Measurements from ENCODE around the gene CLCN2.

CLCN2 gene

DNA sequence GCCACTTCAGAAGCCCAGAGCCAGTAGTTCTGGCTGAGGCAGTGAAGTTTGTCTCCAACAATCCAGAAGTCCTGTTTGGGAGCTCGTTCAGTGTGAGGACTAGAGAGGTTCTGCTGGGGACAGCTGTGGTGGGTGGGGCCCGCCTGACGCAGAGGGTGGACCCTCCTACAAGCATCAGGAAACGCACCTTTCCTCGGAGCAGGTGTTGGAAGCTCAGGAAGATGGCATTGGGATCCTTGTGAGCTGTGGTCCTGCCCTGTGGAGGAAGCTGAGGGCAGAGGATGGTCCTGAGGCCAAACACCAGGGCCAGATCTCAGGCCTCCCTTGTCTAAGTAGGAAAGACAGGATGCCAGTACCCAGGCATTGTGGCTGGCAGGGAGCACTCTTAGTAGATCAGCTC, 11.5 kb upstream of the CLCN2 start:
- Histone ChIP-seq H4K20me1 (peaks cover 29% of the 10 kb centered on the region), H3K27ac (no peak overlapping the region), H3K4me1 (peaks cover 7% of the 10 kb centered on the region; the same call in 1 of the 2 replicates), H3K27me3 (peaks cover 10% of the 10 kb centered on the region), H3K4me3 (no peak overlapping the region), H3K9ac (no peak overlapping the region), H3K9me3 (no peaks in the 10 kb centered on the region), H3K4me2 (no peak overlapping the region), H3K36me3 (peaks cover 26% of the 10 kb centered on the region)
- TF ChIP-seq Cebpa-rat (IDR thresholded peaks at IDR 0.05), result no peak

DNA sequence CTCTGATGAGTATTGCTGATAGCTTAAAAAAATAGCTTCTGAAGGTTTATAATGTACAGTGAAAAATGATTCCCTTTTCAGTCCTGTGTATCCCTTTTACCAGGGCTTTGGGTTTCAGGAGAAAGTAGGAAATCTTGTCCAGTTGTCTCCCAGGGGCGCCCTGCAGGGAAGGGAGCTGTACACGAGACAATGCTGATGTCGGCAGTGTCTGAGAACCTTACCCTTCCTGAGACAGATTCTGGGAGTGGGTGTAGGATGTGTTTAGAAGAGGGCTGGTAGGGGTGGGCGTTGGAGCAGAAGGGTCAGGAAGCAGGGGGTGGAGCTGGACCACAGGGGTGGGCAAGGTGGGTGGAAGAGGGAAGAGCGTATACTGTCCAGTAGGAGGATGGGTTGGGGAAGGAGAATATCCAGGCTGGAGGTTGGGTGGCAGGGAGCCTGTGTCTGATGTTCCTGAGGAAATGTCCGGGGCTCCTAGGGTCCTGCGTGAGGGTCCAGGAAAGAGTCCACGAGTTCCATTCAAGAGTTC, 11.0 kb upstream of the CLCN2 start:
- no peak overlapping the region for H3K4me3 ChIP-seq
- H4K20me1 ChIP-seq, result peaks cover 32% of the 10 kb centered on the region
- H3K27ac ChIP-seq, result no peak overlapping the region
- peaks cover 4% of the 10 kb centered on the region for H3K27me3 ChIP-seq
- H3K4me1 ChIP-seq, result peaks cover 2% of the 10 kb centered on the region; the same call in 1 of the 2 replicates
- H3K9me3 ChIP-seq, result no peaks in the 10 kb centered on the region
- no peak for TF ChIP-seq Cebpa-rat (IDR thresholded peaks at IDR 0.05)
- H3K36me3 ChIP-seq, result peaks cover 31% of the 10 kb centered on the region
- H3K4me2 ChIP-seq, result no peak overlapping the region
- H3K9ac ChIP-seq, result no peak overlapping the region

DNA sequence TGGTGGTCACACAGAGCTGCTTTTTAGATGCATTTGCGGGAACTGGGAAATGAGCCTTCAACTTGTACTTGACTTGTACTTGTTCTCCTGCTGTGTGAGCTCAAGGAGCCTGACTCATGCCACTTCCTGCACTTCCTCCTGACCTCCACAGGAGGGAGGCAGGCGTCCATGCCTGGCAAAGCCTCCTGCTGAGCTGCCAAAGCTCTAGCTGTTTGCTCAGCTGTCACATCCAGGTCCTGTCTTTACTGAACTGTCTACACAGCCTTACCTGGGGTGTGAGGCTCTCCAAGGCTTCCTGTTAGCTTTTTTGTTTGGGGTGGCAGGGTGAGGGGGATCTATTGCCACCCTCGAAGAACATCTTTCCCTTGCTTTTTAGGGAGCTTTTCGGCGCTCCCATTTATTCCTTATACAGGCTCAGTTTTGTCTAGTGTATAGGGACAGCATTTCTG, 10.2 kb upstream of the CLCN2 start:
- Histone ChIP-seq H3K4me2 (no peak overlapping the region), H4K20me1 (peaks cover 40% of the 10 kb centered on the region), H3K36me3 (peaks cover 39% of the 10 kb centered on the region), H3K9me3 (no peaks in the 10 kb centered on the region), H3K4me1 (no peaks in the 10 kb centered on the region), H3K4me3 (no peak overlapping the region), H3K9ac (no peak overlapping the region), H3K27ac (no peak overlapping the region), H3K27me3 (peaks cover 3% of the 10 kb centered on the region; the same call in 1 of the 2 replicates)
- TF ChIP-seq Cebpa-rat (IDR thresholded peaks at IDR 0.05), result no peak

DNA sequence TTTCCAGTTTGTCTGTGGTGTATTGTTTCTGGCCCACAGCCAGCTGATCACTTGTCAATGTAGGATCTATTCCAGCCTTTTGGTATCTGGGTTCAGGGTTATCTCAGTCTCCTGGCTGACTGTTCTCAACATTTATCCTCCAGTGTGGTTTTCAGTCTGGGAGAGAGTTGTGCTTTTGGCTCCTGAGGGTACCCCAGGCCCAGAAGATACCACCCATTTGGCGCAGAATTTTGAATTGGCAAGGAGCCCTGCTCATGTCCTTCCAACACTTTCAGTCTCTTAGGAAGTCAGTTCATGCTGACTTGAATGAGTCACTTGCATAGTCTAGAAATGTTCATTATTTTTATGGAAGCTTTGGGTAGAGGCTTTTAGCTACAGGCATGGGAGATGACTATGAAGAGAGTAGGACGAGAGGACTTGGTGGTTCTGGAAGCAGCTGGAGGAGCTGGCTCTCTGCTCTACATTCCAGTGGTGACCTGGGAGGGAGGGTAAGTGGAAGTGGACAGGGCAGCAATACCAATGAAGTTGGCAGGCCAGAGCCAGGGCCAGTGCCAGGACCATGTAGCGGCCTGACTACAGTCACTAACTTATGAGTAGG, 7.3 kb upstream of the CLCN2 start:
- Histone ChIP-seq H3K4me1 (peaks cover 18% of the 10 kb centered on the region), H3K27me3 (peaks cover 3% of the 10 kb centered on the region; the same call in 1 of the 2 replicates), H3K4me2 (no peak overlapping the region), H4K20me1 (peaks cover 58% of the 10 kb centered on the region), H3K9me3 (no peaks in the 10 kb centered on the region), H3K4me3 (no peak overlapping the region), H3K27ac (no peak overlapping the region), H3K9ac (peak overlapping the region; percentile 18; the same call in 1 of the 2 replicates), H3K36me3 (peaks cover 59% of the 10 kb centered on the region)
- no peak for TF ChIP-seq Cebpa-rat (IDR thresholded peaks at IDR 0.05)

DNA sequence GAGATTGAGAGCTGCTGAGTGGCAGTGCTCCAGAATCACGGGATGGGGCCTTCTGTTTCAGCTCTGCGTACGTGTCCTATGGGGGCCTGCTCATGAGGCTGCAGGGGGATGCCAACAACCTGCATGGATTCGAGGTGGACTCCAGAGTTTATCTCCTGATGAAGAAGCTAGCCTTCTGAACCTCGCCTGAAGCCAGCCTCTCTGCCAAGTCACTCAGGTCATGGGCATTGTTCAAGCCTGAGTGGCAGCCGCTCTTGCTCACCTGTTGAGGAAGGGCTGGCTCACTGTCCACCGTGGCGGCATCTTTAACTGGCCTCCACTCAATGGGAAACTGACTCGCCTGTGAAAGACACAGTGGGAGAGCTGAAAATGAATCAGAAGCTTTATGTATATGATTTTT, 6.7 kb upstream of the CLCN2 start:
- H3K27ac ChIP-seq, result no peak overlapping the region
- no peak for TF ChIP-seq Cebpa-rat (IDR thresholded peaks at IDR 0.05)
- H3K4me3 ChIP-seq, result no peak overlapping the region
- no peak overlapping the region for H3K4me2 ChIP-seq
- peaks cover 59% of the 10 kb centered on the region for H3K36me3 ChIP-seq
- peaks cover 18% of the 10 kb centered on the region for H3K4me1 ChIP-seq
- no peak overlapping the region for H3K9ac ChIP-seq
- H4K20me1 ChIP-seq, result peaks cover 58% of the 10 kb centered on the region
- H3K9me3 ChIP-seq, result no peaks in the 10 kb centered on the region
- H3K27me3 ChIP-seq, result no peaks in the 10 kb centered on the region

DNA sequence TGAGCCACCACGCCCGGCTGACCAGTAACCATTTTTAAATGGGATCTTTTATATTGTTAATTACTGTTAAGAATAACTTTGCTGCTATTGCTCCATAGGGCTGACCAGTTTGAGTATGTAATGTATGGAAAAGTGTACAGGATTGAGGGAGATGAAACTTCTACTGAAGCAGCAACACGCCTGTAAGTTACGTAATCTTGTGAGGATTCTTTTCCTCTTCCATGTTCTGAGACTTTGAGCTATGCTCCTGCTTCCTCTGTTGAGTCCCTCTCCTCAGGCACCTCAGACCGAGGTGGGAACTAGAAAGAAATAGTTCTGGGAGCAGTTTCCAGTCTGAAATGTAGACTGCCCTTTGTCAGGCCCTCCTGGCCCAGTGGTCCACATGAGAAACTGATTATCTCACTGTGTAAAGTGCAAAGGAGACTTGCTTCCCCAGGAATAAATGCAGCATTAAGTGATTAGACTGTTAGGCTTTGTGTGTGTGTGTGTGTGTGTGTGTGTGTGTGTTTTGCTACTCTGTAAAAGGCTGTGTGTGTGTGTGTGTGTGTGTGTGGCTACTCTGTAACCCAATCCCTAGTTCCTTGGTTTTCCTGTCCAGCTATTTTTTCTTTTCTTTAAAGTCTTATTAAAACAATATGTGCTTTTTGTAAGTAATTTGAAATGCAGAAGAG, 5.3 kb upstream of the CLCN2 start:
- peak; percentile 51; the same call in 1 of the 2 replicates for TF ChIP-seq Cebpa-rat (IDR thresholded peaks at IDR 0.05)
- no peaks in the 10 kb centered on the region for H3K9me3 ChIP-seq
- H3K9ac ChIP-seq, result no peak overlapping the region
- H3K4me1 ChIP-seq, result peaks cover 18% of the 10 kb centered on the region
- peaks cover 59% of the 10 kb centered on the region for H3K36me3 ChIP-seq
- no peak overlapping the region for H3K27ac ChIP-seq
- no peak overlapping the region for H3K4me3 ChIP-seq
- H4K20me1 ChIP-seq, result peaks cover 58% of the 10 kb centered on the region
- no peaks in the 10 kb centered on the region for H3K27me3 ChIP-seq
- no peak overlapping the region for H3K4me2 ChIP-seq

DNA sequence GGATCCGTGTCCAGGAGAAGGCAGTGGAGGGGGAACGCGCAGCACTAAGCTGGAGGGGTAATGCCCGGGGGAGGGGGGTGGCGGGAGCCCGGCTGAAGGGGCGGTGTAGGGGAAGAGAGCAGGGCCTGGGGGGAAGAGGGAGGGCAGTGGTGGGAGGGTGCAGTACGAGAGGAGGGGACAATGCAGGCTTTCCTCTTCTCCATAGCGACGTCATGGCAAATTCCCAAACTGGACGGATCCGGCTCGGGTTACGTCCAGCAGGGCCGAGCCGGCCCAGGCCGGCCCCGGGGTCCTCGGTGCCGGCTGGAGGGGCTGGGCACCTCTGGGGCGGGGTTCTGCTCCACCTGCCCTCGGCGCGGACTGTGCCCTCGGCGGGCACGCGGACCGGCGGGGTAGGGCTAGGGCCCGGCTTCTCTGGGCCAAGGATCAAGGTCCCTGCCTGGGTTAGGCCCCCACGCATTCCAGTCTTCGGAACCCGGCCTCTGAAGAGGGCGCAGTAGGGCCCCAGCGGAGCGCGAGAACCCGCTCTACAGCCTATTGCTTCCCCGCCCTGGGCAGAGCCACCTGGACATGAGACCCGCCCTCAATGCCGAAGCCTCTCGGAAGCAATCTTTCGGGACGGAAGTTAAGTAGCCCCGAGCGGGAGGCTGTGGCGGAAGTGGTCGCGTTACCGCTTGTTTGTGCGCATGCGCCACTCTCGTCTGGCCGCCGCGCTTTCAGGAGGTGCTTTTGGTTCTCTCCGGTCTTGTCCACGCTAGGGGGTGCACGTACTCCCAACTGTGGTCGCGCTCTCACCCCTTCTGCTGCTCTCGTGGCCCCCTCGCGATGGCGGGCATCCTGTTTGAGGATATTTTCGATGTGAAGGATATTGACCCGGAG, 1.5 kb upstream of the CLCN2 start:
- Histone ChIP-seq H3K27ac (peak overlapping the region; percentile 92), H3K4me1 (peaks cover 31% of the 10 kb centered on the region)
- TF ChIP-seq Cebpa-rat (IDR thresholded peaks at IDR 0.05), result no peak

DNA sequence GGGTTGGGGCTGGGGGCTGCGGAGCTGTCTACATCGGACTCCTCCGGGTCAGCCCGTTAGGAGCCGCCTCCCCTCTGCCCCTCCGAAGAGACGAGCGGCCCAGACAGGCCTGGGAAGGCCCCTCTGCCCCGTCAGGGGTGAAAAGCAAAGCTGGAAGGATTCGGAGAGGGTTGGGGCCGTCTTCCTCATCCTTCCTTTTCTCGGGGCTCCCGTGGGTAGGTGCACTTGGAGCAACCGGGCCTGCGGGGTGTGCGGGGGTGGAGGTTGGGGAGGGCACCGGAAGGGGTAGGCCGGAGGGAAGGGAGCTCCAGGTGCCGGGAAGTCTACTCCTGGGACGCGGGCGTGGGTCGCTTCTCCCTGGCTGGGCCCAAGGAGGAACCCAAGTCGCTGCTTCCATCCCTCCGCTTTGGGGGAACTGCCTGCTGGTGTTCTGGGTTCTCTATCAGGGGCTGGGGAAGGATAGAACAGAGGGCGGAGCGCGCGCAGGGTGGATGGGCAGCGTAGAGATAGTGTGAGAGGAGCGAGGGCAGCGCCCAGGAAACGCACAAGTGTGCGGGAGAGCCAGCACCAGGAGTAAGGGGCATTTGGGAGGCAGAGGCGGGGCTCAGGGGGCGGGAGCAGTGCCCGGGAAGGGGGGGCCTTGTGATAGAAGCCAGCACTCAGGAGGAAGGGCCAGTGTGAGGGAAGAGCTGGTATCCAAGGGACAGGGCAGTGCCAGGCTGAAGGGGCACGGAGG, 695 bp upstream of the CLCN2 start:
- TF ChIP-seq Cebpa-rat (IDR thresholded peaks at IDR 0.05), result no peak
- H3K27ac ChIP-seq, result peak overlapping the region; percentile 92

More for the DNA sequence above, 1.5 kb upstream of the CLCN2 start:
- peak overlapping the region; percentile 94 for H3K4me2 ChIP-seq
- H4K20me1 ChIP-seq, result peaks cover 36% of the 10 kb centered on the region
- no peaks in the 10 kb centered on the region for H3K27me3 ChIP-seq
- no peaks in the 10 kb centered on the region for H3K9me3 ChIP-seq
- peak overlapping the region; percentile 83 for H3K9ac ChIP-seq
- peaks cover 40% of the 10 kb centered on the region for H3K36me3 ChIP-seq
- H3K4me3 ChIP-seq, result peak overlapping the region; percentile 88

More for the DNA sequence above, 695 bp upstream of the CLCN2 start:
- peak overlapping the region; percentile 83 for H3K9ac ChIP-seq
- peaks cover 28% of the 10 kb centered on the region for H4K20me1 ChIP-seq
- peak overlapping the region; percentile 94 for H3K4me2 ChIP-seq
- peaks cover 40% of the 10 kb centered on the region for H3K36me3 ChIP-seq
- no peaks in the 10 kb centered on the region for H3K27me3 ChIP-seq
- H3K4me3 ChIP-seq, result peak overlapping the region; percentile 88
- no peaks in the 10 kb centered on the region for H3K9me3 ChIP-seq
- H3K4me1 ChIP-seq, result peaks cover 31% of the 10 kb centered on the region
